Umbilical cord (tissue), 2 donors: ENCODE data around the gene ZFP92. TPM values are rescaled to one million over a fixed set of nuclear protein-coding genes. Genes with fewer than 3 reads are reported as not detected.

Experiments
- DNase-seq: peaks from one replicate; pipeline ENCODE4 v3.0.0-alpha.2; 2015; ENCODE audit warnings: low spot score
- total RNA-seq: library from RNA; depleted of rRNA; stranded (reverse); fragments of >200 nt; gene quantifications from one replicate; pipeline ENCODE4 v1.2.3, GENCODE V29; 2014; ENCODE audit warnings: low replicate concordance; ENCODE audit not compliant: insufficient read depth

The ZFP92 gene
- total RNA-seq, 1 donor from 2014 or later: 5.1 TPM

- DNase-seq: no peak
Observed at GRCh38 chrX:153408221-153408721, 3.0 kb upstream of the ZFP92 start.

- no peak for DNase-seq
Observed at GRCh38 chrX:153408871-153409351, 2.4 kb upstream of the ZFP92 start.

- DNase-seq: no peak
Observed at GRCh38 chrX:153409414-153410101, 1.7 kb upstream of the ZFP92 start.

DNA sequence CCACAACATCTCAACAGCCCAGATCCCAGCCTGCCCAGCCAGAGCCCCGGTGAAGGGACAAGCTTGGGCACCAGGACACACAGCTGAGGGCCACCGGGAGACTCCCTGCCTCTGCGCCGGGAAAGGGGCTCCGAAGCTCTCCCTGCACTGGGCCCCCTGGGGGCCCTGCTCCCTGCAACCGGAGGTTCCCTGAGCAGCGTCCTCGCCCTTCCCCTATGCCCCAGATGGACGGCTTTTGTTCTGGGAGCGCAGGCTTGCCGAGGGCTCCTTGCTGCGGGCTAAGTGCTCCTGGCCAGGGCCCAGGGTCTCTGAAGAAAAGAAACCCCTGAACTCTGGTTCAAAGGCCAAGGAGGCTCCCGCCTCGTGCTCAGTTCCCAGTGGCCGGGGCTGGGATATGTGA is 899 bp upstream of the ZFP92 start:
- peak; percentile 35 for DNase-seq

DNA sequence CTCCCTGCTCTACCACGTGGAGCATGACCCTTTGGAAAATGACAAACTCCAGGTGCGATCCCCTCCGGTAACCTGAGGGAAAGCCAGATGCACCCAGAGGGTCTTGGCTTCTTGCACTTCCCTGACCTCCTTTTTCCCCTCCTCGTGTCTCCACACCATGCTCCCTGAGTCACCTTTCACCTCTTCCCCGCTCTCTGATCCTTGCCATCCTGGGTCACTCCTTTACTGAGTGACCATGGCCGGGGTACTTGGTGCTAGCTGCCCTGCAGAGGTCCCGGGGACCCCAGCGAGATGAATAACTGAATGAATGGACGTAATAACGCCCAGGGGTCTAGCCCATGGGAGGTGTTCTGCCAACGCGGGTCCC is 401 bp upstream of the ZFP92 start:
- no peak for DNase-seq

GRCh38 chrX:153411988-153412574 is 809 bp downstream of the ZFP92 start:
- peak; percentile 11 for DNase-seq

GRCh38 chrX:153412746-153413720 is 1.8 kb downstream of the ZFP92 start:
- no peak for DNase-seq

DNA sequence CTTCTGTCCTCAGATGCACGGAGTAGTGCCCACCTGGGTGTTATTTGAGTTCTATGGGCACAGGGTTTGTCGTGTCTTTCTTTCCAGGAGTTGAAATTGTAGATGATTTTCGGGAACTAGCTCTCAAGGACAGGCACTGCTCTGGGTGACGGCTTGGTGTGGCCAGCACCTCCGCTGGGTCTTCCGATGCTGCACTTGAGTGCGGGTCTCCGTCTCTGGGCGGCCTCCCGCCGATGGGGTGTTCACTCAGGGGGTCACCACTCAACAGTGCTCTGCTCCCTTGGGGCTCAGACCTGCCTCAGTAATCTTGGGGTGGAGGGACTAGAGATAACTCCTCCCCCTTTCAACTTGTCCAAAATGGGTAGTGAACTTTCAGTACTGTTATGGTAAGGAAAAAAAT is 2.5 kb downstream of the ZFP92 start:
- no peak for DNase-seq

GRCh38 chrX:153414856-153415510 is 3.7 kb downstream of the ZFP92 start:
- peak; percentile 27 for DNase-seq

GRCh38 chrX:153416781-153417450 is 5.6 kb downstream of the ZFP92 start:
- no peak for DNase-seq

- DNase-seq: no peak
Observed at GRCh38 chrX:153417637-153418036, 6.4 kb downstream of the ZFP92 start.

DNA sequence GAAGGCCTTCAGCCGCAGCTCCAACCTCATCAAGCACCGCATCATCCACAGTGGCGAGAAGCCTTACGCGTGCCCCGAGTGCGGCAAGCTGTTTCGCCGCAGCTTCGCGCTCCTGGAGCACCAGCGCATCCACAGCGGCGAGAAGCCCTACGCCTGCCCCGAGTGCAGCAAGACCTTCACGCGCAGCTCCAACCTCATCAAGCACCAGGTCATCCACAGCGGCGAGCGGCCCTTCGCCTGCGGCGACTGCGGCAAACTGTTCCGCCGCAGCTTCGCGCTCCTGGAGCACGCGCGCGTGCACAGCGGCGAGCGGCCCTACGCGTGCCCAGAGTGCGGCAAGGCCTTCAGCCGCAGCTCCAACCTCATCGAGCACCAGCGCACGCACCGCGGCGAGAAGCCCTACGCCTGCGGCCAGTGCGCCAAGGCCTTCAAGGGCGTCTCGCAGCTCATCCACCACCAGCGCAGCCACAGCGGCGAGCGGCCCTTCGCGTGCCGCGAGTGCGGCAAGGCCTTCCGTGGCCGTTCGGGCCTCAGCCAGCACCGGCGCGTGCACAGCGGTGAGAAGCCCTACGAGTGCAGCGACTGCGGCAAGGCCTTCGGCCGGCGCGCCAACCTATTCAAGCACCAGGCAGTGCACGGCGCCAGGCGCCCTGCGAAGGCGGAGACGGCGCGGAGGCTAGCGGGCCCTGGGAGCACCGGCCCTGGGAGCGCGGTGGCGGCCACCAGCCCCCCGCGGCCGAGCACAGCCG is 9.8 kb downstream of the ZFP92 start:
- DNase-seq: no peak

- DNase-seq: no peak
Observed at GRCh38 chrX:153421856-153422255, 10.6 kb downstream of the ZFP92 start.

- DNase-seq: peak; percentile 51
Observed at GRCh38 chrX:153423652-153424051, 12.4 kb downstream of the ZFP92 start.

GRCh38 chrX:153426204-153426603 is 14.9 kb downstream of the ZFP92 start:
- DNase-seq: no peak

- DNase-seq: no peak
Observed at GRCh38 chrX:153430796-153431195, 19.5 kb downstream of the ZFP92 start.

DNA sequence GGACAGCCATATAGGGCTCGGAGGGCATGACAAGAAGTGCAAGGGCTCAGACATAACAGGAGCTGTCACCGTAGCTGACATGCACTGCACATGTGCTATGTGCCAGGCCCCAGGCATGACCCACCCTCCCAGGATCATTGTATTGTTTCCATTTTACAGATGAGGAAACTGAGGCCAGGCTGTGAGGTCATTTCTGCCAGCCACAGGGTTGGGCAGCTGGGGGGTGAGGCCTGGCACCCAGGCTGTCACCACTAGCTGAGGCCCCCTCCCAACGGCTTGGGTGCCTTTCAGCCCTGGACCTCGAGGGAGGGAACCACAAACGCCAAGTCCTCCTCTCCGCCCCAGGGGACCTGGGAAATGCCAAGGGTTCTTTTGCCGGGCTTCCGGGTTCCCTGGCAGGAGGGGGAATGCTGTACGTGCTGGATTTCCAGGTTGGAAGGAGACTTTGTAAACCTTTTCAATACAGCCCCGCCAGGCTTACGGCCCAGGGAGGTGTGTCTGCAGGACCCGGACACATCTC is 21.9 kb downstream of the ZFP92 start:
- no peak for DNase-seq

DNA sequence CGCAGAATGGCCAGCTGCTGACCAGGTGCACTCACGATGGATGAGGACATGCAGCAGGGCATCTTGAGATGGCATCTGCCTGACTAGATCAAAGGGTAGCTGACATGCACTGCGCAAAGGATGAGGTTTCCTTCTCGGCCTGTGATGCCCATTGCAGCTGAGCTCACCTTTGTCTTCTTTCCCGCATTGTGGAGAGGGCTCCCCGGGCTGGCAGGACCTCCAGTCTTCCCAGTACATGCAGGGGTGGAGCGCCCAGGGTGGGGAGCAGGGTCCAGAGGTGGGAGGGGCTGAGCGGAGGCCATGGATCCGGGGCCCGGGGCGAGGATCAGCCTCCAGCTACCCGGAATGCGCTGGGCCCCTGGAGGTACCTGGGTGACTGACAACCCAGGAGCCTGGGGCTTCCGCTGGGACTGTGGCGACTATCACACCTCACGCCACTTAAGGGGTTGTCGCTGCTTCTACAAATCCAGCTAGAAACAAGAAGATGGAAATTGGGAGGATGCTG is 22.6 kb downstream of the ZFP92 start:
- DNase-seq: no peak

DNA sequence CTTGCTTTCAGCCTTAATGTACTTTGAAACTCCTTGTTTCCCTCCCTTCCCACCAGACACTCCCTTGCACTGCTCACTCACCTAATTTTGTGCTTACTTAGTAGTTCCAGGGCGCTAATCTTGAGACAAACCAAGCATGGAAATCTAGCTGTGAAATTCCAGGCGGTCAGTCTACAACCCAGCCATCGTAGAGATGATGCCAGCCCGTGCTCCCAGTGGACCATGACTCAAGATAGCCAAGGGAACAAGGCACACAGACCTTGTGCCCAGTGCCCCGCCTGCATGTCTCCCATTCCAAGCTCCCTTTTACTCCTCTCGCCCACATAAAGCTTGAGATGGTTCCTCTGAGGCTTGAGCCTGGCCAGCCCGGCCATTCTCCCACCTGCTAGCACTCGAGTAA is 23.5 kb downstream of the ZFP92 start:
- DNase-seq: no peak

DNA sequence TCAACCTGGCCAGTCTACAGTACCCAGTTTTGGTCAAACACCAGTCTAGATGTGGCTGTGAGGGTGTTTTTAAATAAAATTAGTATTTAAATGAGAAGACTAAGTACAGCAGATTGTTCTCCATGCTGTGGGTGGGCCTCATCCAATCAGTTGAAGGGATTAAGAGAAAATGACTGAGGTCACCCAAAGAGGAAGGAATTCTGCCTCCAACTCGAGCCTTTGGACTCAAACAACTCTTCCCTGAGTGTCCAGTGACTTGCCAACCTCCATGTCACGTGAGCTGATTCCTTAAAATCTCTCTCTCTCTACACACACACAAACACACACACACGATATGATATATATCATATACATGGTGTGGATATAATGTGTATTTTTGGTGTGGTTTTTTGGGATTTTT is 24.6 kb downstream of the ZFP92 start:
- no peak for DNase-seq
